ENCODE data around the gene SVOPL.

DNA sequence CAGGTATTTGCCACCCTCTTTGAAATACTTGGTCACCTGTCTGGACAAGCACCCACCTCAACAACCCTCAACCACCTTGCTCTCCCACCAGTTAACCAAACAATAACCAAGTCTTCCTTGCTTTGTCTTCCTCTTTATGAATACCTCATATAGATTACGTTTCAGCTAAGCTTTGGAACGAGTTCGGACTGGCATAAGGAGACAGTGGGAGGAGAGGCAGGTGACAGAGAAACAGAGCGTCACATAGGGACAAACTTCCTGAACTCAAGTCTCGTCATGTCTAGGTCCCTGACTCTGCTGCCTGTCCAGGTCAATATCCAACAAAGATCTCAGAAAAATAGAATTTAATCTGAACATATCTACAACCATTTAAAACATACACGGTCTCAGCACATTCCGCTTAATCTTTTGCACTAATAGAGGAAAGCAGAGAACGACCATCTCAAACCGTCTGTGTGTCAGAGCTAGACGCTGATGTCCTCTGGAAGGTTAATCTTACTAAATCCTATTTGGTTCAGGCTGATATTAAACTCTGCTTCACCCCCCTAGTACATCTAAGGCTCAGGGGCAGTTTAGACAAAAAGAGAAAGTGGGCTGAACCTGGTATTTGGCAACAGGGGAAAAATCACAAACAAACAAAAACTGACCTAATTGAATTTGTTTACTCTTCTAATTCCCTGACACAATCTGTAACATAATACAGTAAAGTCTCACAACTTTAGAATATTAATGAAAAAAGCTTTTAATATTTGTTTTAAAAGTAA lies 26.4 kb upstream of the SVOPL start:
- TF ChIP-seq POLR2A (IDR thresholded peaks at IDR 0.05; ENCODE audit: low read depth, low read length) (no peak), RFX5 (IDR thresholded peaks at IDR 0.05; ENCODE audit: low read depth, low read length) (no peak), EZH2 (IDR thresholded peaks at IDR 0.05; ENCODE audit: borderline replicate concordance, control insufficient read depth, low read depth, low read length) (no peak), MXI1 (IDR thresholded peaks at IDR 0.05; ENCODE audit: low read depth, low read length) (no peak)
- TF ChIP-seq, protein P1, sequence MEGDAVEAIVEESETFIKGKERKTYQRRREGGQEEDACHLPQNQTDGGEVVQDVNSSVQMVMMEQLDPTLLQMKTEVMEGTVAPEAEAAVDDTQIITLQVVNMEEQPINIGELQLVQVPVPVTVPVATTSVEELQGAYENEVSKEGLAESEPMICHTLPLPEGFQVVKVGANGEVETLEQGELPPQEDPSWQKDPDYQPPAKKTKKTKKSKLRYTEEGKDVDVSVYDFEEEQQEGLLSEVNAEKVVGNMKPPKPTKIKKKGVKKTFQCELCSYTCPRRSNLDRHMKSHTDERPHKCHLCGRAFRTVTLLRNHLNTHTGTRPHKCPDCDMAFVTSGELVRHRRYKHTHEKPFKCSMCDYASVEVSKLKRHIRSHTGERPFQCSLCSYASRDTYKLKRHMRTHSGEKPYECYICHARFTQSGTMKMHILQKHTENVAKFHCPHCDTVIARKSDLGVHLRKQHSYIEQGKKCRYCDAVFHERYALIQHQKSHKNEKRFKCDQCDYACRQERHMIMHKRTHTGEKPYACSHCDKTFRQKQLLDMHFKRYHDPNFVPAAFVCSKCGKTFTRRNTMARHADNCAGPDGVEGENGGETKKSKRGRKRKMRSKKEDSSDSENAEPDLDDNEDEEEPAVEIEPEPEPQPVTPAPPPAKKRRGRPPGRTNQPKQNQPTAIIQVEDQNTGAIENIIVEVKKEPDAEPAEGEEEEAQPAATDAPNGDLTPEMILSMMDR (IDR thresholded peaks at IDR 0.05 in 2 of 3, conservative IDR thresholded peaks at IDR 0.05 in 1 of 3; ENCODE audit: control insufficient read depth in 2 of 3, extremely low read depth in 1 of 3, insufficient read depth in 1 of 3, low read depth in 3 of 3, low read length in 3 of 3): no peak
